ENCODE results near the gene ADGRB2.

Gene ADGRB2

DNA sequence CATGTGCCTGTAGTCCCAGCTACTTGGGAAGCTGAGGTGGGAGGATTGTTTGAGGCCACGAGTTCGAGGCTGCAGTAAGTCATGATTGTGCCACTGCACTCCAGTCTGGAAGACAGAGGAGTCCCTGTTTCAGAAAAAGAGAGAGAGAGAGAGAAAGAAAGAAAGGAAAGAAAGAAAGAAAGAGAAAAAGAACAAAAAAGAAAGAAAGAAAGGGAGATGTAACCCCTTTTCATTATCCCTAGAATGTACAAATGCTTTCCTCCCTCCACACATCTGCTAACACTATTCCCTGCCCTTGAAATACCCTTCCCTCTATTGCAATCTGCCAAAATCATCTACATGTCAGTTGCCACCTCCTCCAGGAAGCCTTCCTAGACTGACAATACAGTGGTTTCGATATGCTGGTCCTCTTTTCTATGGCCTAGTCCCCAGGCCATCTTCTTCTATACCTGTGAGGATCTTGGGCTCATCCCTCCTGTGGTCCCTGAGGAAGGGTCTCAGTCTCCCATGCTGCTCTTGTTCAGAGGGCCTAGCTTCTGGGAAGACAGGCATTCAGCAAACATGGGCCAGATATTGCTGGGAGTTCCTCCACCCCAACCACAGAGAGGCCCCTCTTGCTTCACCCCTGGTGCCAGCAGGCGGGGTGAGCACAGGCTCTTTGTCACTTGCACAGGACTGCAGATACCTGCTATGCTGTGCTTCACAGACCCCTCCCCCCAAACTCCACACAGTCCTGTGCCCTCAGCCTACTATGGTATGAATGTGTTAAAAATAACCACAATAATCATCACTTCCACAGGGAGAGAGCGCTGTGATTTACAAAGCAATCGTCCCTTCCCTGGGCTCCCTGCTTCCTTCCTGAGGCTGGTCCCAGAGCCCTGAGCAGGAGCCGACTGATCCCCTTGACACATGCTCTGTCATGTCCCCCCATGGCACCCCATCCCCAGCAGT, 14.1 kb downstream of the ADGRB2 start:
- in situ Hi-C loops (cut with MboI; ENCODE audit: low sequenced_read_pairs) = no loop called here

- in situ Hi-C loops (cut with MboI; ENCODE audit: low sequenced_read_pairs) = no loop called here
Observed at GRCh38 chr1:31748365-31748764, 15.8 kb downstream of the ADGRB2 start.

DNA sequence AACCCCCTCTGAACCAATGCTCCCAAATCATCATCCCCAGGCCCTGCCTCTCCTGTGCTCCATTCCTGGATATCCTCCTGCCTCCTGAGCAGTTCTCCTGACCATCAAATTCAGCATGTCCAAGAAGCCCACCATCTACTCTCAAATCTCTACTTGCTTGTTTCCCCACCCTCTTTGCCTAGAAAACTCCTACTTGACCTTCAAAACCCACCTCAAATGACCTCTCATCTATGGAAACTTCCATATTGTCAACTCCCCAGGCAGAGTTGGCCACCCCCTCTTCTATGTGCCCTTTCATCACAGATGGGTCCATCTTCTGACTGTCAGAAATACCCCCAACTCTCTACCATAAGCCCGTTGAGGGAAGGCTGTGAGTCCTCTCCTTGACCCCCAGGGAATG, 16.8 kb downstream of the ADGRB2 start:
- in situ Hi-C loops (cut with MboI; ENCODE audit: low sequenced_read_pairs) = no loop called here

- in situ Hi-C loops (cut with MboI; ENCODE audit: low sequenced_read_pairs) = no loop called here
Observed at GRCh38 chr1:31746687-31747086, 17.5 kb downstream of the ADGRB2 start.

DNA sequence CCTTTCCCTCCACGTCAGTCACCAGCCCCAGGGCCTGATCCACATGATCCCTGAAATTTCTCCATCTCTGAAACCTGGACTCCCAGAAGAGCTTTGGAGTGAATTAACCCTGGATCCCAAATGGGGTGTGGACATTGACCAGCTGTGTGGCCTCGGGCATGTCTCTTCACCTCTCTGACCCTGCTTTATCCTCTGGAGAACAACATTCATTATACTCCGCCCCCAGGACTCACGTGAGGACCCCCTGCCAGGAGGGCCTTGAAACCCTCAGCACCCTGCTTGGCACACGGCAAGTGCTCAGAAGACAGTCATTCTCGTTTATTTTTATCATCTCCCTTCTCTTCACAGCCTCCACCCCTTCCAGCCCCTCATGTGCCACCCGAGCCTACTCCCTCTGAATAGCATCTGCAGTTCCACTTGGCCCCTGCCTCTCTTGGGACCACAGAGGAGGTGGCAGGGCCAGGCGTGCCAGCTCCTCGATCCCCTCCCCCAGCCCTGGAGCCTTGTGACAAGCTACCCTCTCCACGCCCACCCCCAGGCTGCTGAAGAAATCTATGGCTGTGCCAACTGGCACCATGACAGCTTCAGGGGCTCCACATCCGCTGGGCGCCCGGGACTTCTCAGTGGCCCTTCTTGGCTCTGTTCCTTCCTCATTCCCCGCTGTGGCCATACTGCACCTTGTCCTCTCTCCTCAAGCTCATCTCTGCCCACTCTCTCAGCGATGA, 18.0 kb downstream of the ADGRB2 start:
- in situ Hi-C loops (cut with MboI; ENCODE audit: low sequenced_read_pairs) = no loop called here

DNA sequence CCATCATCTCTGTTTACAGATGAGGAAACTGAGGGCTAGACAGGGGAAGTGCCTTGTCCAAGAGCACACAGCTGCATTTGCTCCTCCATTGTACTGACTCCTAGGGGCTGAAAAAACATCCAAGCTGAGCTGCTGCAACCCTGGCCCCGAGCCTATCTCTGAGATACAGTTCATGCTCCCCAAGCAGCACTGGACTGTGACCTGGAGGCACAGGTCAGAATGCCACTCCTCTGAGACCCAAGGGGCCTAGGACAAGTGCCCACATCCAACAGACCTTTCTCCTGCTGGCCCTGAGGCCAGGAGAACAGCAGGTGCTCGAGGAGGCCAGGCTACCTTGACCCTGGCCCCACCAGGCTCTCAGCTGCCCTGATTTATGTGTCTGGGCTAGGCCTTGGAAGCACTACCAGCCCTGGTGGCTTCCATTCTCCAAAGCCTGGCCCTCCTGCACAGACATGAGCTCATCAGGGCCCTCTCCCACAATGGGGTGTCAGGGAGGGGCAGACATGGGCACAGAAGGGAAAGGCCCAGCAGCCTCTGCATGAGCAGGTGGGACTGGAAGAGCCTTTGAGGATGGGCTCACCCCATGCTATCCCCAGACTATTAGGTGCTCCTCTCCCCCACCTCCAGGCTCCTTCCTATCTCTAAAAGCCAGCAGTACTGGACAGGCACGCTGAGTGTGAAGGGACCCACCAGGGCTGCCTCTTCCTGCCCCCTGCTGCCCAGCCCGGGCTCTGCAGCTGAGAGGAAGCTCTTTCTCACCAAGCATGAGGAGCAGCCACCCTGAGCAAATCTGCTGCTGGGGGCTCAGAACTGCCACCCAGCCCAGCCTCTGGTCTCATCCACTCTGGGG, 18.8 kb downstream of the ADGRB2 start:
- in situ Hi-C loops (cut with MboI; ENCODE audit: low sequenced_read_pairs) = no loop called here

GRCh38 chr1:31744165-31744888, 19.8 kb downstream of the ADGRB2 start:
- in situ Hi-C loops (cut with MboI; ENCODE audit: low sequenced_read_pairs) = no loop called here

- in situ Hi-C loops (cut with MboI; ENCODE audit: low sequenced_read_pairs) = no loop called here
Observed at GRCh38 chr1:31742462-31743212, 21.5 kb downstream of the ADGRB2 start.

GRCh38 chr1:31739346-31739745, 24.8 kb downstream of the ADGRB2 start:
- in situ Hi-C loops (cut with MboI; ENCODE audit: low sequenced_read_pairs) = no loop called here

- in situ Hi-C loops (cut with MboI; ENCODE audit: low sequenced_read_pairs) = no loop called here
Observed at GRCh38 chr1:31736675-31737074, 27.5 kb downstream of the ADGRB2 start.

- in situ Hi-C loops (cut with MboI; ENCODE audit: low sequenced_read_pairs) = no loop called here
Observed at GRCh38 chr1:31735571-31735970, 28.6 kb downstream of the ADGRB2 start.

GRCh38 chr1:31734582-31735107, 29.5 kb downstream of the ADGRB2 start:
- in situ Hi-C loops (cut with MboI; ENCODE audit: low sequenced_read_pairs) = no loop called here

DNA sequence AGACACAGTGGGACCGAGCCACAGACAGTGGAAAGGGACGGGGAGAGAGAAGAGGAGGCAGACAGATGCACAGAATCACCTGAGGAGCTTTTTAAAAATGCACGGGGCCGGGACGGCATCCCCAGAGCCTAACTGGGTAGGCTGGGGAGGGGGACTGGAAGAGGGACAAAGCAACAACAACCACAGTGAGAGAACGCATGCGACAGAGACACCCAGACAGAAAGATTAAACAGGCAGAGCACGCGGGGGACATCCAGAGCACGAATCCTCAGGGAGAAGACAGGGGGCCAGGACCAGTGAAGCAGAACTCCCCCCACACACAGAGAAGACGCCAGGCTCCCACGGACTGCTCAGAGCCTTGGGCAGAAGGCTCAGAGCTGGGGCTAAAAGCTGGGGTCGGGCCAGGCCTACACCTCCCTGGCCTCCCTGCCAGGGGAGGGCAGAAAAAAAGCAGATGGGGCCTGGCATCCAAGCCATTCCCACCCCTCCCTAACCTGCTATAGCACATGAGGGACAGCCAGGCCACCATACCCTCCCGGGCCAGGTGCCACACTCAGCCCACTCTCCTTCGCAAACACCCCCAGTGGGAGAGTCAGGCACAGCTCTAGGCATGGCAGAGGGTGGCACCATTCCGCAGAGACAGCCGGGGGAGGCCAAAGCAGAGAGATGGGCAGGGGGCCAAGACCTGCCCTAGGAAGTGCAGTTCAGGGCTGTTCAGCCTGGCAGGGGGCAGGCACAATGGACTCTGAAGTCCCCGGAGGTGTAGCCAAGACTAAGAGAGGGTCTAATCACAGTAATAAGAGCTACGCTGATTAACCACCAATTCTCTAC, 30.5 kb downstream of the ADGRB2 start:
- in situ Hi-C loops (cut with MboI; ENCODE audit: low sequenced_read_pairs) = no loop called here

DNA sequence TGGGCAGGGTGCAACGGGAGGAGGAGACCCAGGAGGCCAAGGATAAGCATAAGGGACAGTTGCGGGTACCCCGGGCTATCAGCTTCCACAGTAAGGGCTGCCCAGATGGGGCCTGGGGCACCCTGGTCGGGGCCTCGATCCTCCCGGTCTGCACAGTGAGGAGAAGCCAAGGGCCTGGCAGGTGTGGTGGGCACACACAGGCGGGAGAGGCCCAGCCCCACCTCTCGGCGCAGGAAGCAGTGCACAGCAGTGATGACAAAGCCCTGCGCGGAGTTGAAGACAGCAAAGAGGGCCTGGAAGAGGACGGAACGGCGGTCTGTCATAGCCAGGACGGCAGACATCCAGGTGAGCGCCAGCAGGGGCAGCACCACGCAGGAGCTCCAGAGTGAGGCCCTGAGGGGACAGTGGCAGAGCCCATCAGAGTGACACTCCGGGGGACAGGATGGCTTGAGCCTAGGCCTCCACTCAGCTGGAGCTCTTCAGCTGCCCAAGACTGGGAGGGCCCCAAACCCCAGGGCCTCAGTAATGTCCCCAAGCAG, 31.3 kb downstream of the ADGRB2 start:
- in situ Hi-C loops (cut with MboI; ENCODE audit: low sequenced_read_pairs) = no loop called here

- in situ Hi-C loops (cut with MboI; ENCODE audit: low sequenced_read_pairs) = no loop called here
Observed at GRCh38 chr1:31732343-31732742, 31.8 kb downstream of the ADGRB2 start.

DNA sequence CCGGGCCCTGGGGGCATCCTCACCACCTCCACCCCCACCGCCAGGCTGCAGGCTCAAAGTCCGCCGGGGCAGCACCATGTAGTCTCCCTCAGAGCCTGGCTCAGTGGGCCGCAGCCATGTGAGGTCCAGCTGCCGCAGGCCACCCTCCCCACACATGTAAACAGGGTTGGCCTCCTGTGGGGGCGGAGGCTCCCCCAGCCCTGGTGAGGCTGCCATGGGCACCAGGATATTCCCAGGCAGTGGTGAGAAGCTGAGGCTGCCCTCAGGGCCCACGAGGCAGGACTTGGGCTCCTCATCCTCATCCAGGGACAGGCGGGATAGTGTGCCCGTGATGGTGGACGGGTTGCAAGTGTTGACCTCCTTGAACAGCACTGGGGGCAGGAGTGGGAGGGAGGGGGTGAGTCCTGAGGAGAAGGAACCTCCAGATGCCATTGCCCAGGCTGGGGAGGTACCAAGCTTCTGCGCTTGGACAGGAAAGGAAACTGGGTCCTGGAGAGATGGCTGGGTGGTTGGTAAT, 33.0 kb downstream of the ADGRB2 start:
- in situ Hi-C loops (cut with MboI; ENCODE audit: low sequenced_read_pairs) = no loop called here

- in situ Hi-C loops (cut with MboI; ENCODE audit: low sequenced_read_pairs) = no loop called here
Observed at GRCh38 chr1:31730336-31731048, 33.6 kb downstream of the ADGRB2 start.

GRCh38 chr1:31727849-31728248, 36.3 kb downstream of the ADGRB2 start:
- in situ Hi-C loops (cut with MboI; ENCODE audit: low sequenced_read_pairs) = no loop called here
